GM13977 (cell line): ENCODE data around the gene CANT1.

Experiments used
- DNase-seq: peaks from one replicate; pipeline ENCODE4 v3.0.0; 2012; ENCODE audit warnings: low spot score
- CTCF ChIP-seq: IDR thresholded peaks from 2 replicates; pipeline ENCODE4 v1.5.1; 2012; ENCODE audit warnings: mild to moderate bottlenecking, control low read depth; ENCODE audit not compliant: insufficient read depth; ENCODE audit errors: extremely low read depth, missing control alignments
- in situ Hi-C: fragments of 300-500 bp; cut with MboI; formaldehyde crosslinking; loops from one replicate; pipeline ENCODE4 v1.12.0; 2022; ENCODE audit warnings: low sequenced_read_pairs, low pct_unique_long_range_greater_than_20kb, mixed read lengths, inconsistent platforms; ENCODE audit not compliant: unreplicated experiment

The CANT1 gene

GRCh38 chr17:79027925-79028491 lies 18.4 kb upstream of the CANT1 start:
- no peak for TF ChIP-seq CTCF
- in situ Hi-C loops = no loop called here
- no peak for DNase-seq

GRCh38 chr17:79027274-79027924 lies 17.8 kb upstream of the CANT1 start:
- no peak for DNase-seq
- no peak for TF ChIP-seq CTCF
- in situ Hi-C loops = no loop called here

GRCh38 chr17:79026376-79027273 lies 17.1 kb upstream of the CANT1 start:
- no peak for TF ChIP-seq CTCF
- in situ Hi-C loops = no loop called here
- DNase-seq = no peak

GRCh38 chr17:79024901-79025737 lies 15.6 kb upstream of the CANT1 start:
- no peak for TF ChIP-seq CTCF

GRCh38 chr17:79023886-79024771 lies 14.6 kb upstream of the CANT1 start, which contains the start of gene C1QTNF1:
TSS of gene C1QTNF1 (plus strand) at chr17:79024169. CDS start at chr17:79043969, 19,800 bp downstream.
- in situ Hi-C loops = no loop called here
- peak; percentile 5 for TF ChIP-seq CTCF
- peak; percentile 76 for DNase-seq

More at GRCh38 chr17:79024901-79025737, 15.6 kb upstream of the CANT1 start:
- in situ Hi-C loops = no loop called here
- DNase-seq = no peak
